Ureter (tissue), 1 donor: ENCODE results near the gene HEXA. TPM values are rescaled to one million over a fixed set of nuclear protein-coding genes. Genes with fewer than 3 reads are reported as not detected.

ENCODE experiments used
- DNase-seq: peaks from one replicate; pipeline ENCODE4 v3.0.0-alpha.2; 2020; ENCODE audit warnings: low spot score
- total RNA-seq: library from RNA; stranded (reverse); gene quantifications from one replicate; pipeline ENCODE4 v1.2.4, GENCODE V29; 2023
- donor health status: DM: yes; HTN: yes; CAD: no.

Gene HEXA
- total RNA-seq, 1 donor from 2014 or later = 107 TPM

- DNase-seq = peak; percentile 69
Observed at GRCh38 chr15:72375501-72375845, 341 bp downstream of the HEXA start.

GRCh38 chr15:72372361-72372760, 3.5 kb downstream of the HEXA start:
- DNase-seq = no peak

DNA sequence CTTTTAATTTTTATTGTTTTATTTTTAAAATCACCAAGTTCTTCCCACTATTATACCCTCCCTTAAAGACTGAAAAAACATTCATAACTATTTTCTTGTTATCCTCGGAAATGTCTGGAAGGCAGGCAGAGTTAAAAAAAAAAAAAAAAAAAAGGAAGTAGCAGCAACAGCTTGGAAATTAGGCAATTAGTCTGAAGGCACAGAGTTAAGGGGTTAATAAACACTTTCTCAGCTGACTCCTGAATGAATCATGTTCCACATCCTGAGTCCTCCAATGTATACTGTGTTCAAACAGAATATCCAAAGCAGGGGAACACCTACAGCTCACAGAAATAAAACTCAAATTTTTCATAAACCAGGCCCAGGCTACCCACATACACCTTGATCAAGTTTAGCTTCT, 5.8 kb downstream of the HEXA start:
- DNase-seq = no peak

DNA sequence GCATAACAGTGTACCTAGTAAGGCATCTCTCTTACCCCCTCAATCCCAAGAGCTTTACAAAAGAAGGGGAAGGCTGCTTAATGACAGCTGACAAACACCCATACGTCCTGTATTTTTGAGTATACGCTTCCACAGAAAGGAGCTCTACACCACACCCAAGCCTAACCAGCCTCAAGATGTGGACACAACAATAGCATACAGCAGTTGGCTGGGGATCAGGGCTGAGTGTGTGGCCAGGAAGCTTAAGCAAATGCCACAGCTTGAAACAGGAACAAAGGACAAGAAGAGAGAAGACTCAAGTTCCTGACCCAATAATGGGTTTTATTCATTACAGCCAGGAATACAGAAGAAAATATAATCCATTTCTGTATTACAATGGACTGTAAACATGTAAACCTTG, 6.9 kb downstream of the HEXA start:
- no peak for DNase-seq

GRCh38 chr15:72368325-72368724, 7.5 kb downstream of the HEXA start:
- DNase-seq = no peak

DNA sequence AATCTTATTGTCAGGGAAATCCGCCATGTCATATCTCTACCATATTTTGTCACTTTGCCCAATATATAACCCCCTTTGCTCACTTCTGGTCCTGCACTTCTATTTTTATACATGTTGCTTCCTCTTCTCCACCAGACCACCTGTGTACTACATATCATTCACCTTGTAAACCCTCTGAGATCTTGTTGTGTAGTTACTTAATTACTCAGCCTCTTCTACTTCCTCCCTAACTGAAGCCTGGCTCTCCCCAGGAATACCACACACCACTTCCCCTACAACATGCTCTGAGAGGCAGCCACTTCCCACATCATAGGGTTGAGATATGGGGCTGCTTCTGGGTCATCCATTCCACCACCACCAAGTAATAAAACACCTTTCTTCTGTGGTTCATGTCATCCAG, 10.0 kb downstream of the HEXA start:
- no peak for DNase-seq

DNA sequence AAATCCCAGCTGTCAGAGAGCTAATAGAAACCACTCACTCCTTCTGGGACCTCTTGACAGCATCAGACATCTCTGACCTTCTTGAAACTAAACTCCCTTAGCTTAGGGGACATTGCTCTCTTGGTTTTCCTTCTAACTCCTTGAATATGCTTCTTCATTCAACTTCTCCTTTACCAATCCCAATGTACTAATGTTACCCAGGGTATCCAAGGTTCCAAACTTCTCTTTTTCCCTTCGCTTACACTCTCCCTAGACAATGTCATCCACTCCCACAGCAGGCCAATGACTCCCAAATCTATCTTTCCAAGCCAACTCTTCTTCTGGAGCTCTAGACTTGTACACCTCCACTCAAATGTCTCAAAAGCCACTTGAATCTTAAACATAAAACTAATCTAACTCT, 14.6 kb downstream of the HEXA start:
- DNase-seq = no peak

- DNase-seq = peak; percentile 85
Observed at GRCh38 chr15:72358650-72359171, 17.1 kb downstream of the HEXA start.

- DNase-seq = no peak
Observed at GRCh38 chr15:72358121-72358520, 17.7 kb downstream of the HEXA start.

DNA sequence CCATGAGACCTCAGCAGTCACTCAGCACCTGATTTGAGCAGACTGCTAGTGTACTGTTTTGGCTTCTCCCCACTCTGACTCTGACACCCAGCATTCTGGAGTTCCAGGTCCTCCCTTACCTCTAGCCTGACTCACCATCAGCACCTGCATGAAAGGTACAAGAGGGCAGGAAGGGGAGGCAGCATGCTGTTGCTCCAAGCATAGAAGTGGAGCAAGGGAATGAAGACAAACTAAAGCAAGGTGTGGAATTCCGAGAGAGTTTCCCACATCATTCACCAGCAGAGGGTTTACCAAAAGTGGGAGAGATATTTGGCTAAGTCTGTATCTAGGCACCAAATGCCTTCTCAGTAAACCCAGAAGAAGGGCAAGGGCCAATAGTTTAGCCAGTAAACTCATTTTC, 21.3 kb downstream of the HEXA start:
- no peak for DNase-seq

- no peak for DNase-seq
Observed at GRCh38 chr15:72353266-72353665, 22.5 kb downstream of the HEXA start.

GRCh38 chr15:72345806-72346205, 30.0 kb downstream of the HEXA start:
- DNase-seq = no peak

DNA sequence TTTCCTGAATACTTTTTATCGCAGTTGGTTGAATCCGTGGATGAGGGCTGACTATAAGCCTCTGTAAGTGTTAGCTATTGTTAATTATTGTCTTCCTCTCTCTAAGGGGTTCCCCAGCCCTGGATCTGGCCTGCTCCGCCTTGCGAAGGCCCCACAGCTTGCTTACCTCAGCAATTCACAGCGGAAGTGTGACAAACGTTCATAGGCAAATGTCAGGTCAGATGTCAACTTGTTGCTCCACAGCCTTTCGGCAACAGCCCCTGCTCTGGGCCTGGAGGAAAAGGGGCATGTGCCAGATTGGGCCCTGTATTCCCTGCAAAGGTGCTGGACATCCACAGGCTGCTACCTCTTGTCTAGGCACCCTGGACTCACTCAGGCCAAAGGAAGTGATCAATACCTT, 30.5 kb downstream of the HEXA start:
- no peak for DNase-seq

DNA sequence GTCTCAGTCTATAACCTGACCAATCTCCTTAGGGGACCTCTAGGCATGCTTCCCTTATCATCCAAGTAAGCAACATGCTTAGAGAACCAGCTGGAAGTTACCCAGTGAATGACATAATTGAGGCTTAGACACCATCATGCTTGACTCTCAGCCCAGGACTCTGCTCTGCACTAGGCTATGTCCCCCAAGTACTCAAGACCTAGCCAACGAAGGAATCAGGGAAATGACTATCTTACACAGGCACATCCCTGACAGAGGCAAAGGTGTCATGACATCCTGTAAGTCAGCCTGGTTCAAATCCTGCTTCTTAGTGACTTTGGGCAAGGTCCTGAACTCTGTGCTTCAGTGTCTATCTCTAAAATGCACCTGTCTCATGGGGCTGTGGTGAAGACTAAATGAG, 31.2 kb downstream of the HEXA start:
- DNase-seq = peak; percentile 6

DNA sequence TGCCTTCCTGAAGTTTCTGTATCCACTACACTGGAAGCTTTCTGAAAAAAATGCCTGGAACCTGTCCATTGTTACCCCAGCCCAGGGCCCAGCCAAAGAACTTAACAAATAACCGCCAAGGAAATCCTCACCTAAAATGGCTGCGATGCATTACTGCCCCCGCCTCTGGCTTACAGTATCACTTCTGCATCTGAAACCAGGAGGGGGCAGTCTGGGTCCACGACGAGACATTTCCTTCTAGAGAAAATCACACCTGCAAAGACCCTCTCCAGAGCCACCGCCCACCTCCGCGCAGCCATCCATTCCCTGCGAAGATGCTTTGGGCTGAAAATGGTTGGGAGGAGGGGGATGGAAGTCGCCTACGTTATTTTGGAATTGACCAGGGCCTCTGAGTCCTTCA, 33.4 kb downstream of the HEXA start:
- peak; percentile 45 for DNase-seq

GRCh38 chr15:72341361-72341760, 34.5 kb downstream of the HEXA start:
- peak; percentile 17 for DNase-seq

- DNase-seq = no peak
Observed at GRCh38 chr15:72340366-72340765, 35.4 kb downstream of the HEXA start.

DNA sequence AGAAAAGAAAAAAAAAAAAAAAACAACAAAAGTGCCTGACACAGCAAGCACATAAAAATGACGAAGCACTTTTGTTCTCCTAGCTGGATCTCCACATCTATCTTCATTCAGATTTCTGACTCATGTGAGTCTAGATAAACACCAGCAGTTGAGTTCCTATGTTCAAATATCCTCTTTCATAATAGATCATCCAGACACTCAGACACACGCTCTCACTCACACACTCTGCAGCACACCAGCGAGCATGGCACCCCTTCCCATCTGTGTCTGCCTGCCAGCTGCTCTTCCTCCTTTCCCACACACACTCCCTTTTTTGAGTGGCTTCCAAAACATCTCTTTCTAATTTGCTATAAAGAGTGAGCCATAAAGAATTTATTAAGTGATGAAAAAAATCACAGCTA, 36.0 kb downstream of the HEXA start:
- DNase-seq = no peak

DNA sequence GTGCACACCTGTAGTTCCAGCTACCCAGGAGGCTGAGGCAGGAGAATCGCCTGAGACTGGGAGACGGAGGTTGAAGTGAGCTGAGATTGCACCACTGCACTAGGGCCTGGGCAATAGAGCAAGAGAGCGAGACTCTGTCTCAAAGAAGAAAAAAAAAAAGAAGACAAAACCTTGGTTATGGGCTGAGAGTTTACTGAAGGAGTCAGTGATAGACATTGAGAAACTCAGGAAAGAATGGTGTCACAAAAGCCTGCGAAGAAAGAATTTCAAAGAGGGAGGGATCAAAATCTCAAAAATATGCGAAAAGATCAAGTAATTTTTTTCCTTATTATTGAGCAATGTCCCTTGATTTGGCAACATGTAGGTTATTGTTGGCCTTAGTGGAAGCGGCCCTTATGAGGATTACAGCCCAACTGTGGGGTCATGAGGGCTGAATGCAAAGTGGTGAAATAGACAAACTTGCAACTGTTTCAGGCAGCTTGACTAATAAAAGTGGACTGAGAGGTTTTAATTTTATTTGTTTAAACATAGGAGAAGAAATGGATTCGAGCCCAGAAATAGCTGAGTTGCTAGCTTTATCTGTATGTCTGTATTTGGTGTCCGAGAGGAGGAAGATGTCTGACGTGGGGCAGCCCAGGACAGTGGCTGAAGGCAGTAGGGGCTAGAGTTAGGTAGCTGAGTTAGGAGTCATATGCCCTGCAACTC, 37.0 kb downstream of the HEXA start:
- DNase-seq = peak; percentile 52

GRCh38 chr15:72338148-72338547, 37.7 kb downstream of the HEXA start:
- DNase-seq = no peak

DNA sequence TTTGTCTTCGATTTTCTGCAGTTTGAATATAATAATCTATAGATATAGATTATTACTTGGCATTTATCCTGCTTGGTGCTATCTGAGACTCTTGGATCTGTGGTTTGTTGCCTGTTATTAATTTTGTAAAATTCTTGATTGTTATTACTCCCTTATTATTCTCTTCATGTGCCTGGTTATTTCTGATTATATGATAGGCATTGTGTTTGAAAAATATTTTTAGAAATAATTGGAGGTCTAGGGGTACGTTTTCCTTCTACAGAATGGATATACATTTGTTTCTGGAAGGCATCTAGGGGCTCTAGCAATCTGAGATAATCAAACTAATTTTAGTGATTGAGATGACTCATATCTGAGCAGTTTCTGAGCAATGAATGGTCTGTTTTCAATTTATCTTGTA, 41.0 kb downstream of the HEXA start:
- no peak for DNase-seq

GRCh38 chr15:72331021-72331420, 44.8 kb downstream of the HEXA start:
- no peak for DNase-seq

- no peak for DNase-seq
Observed at GRCh38 chr15:72323752-72324151, 52.1 kb downstream of the HEXA start.

- peak; percentile 71 for DNase-seq
Observed at GRCh38 chr15:72319985-72320671, 55.7 kb downstream of the HEXA start, which contains the start of gene CELF6. Gene CELF6 (minus strand): TSS chr15:72320157. CDS start chr15:72319874, 283 bp downstream.
